Endothelial cell (in vitro differentiated cells): ENCODE data around the gene CD300LF. TPM values are rescaled to one million over a fixed set of nuclear protein-coding genes. Genes with fewer than 3 reads are reported as not detected.

ENCODE experiments used
- DNase-seq: peaks from one replicate; pipeline ENCODE4 v3.0.0; 2021; ENCODE audit warnings: low spot score
- H3K27ac Mint-ChIP-seq: one replicate; pipeline ENCODE4 v1.8.0; 2021; ENCODE audit warnings: mixed read lengths, inconsistent platforms; ENCODE audit not compliant: unreplicated experiment
- H3K27me3 Mint-ChIP-seq: one replicate; pipeline ENCODE4 v1.8.0; 2021; ENCODE audit warnings: mild to moderate bottlenecking, moderate library complexity, mixed read lengths, inconsistent platforms; ENCODE audit not compliant: unreplicated experiment
- H3K36me3 Mint-ChIP-seq: one replicate; pipeline ENCODE4 v1.8.0; 2021; ENCODE audit warnings: mild to moderate bottlenecking, low read depth, mixed read lengths, inconsistent platforms; ENCODE audit not compliant: unreplicated experiment
- H3K4me1 Mint-ChIP-seq: one replicate; pipeline ENCODE4 v1.8.0; 2021; ENCODE audit warnings: mild to moderate bottlenecking, mixed read lengths, inconsistent platforms; ENCODE audit not compliant: unreplicated experiment
- H3K4me3 Mint-ChIP-seq: one replicate; pipeline ENCODE4 v1.8.0; 2021; ENCODE audit warnings: mild to moderate bottlenecking, mixed read lengths, inconsistent platforms; ENCODE audit not compliant: unreplicated experiment
- H3K9me3 Mint-ChIP-seq: one replicate; pipeline ENCODE4 v1.8.0; 2021; ENCODE audit warnings: mixed read lengths, inconsistent platforms; ENCODE audit not compliant: unreplicated experiment
- total RNA-seq: library from RNA; stranded (reverse); fragmentation: NEBNext Ultra II Directional; extraction: Animal tissue kit (Norgen Biotek cat#: 25700); gene quantifications from one replicate; pipeline ENCODE4 v1.2.1, GENCODE V29; 2021; ENCODE audit not compliant: unreplicated experiment
- TF ChIP-seq, protein P1 (sequence below): fragments of 200-600 bp; sonication (generic); IDR thresholded peaks from one replicate; pipeline ENCODE4 v1.5.0; 2021; ENCODE audit warnings: antibody characterized with exemption; ENCODE audit not compliant: unreplicated experiment

The CD300LF gene
- total RNA-seq, 1 donor from 2014 or later, result not detected

GRCh38 chr17:74691151-74691550 is 21.6 kb downstream of the CD300LF start:
- Mint-ChIP-seq H3K36me3 (no peaks in the 10 kb centered on the region), H3K9me3 (no peaks in the 10 kb centered on the region), H3K4me1 (no peaks in the 10 kb centered on the region), H3K27ac (no peak overlapping the region), H3K4me3 (no peak overlapping the region), H3K27me3 (no peaks in the 10 kb centered on the region)
- TF ChIP-seq, protein P1, sequence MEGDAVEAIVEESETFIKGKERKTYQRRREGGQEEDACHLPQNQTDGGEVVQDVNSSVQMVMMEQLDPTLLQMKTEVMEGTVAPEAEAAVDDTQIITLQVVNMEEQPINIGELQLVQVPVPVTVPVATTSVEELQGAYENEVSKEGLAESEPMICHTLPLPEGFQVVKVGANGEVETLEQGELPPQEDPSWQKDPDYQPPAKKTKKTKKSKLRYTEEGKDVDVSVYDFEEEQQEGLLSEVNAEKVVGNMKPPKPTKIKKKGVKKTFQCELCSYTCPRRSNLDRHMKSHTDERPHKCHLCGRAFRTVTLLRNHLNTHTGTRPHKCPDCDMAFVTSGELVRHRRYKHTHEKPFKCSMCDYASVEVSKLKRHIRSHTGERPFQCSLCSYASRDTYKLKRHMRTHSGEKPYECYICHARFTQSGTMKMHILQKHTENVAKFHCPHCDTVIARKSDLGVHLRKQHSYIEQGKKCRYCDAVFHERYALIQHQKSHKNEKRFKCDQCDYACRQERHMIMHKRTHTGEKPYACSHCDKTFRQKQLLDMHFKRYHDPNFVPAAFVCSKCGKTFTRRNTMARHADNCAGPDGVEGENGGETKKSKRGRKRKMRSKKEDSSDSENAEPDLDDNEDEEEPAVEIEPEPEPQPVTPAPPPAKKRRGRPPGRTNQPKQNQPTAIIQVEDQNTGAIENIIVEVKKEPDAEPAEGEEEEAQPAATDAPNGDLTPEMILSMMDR, result no peak
- no peak for DNase-seq

GRCh38 chr17:74690409-74690825 is 22.3 kb downstream of the CD300LF start:
- Mint-ChIP-seq H3K27me3 (no peaks in the 10 kb centered on the region), H3K9me3 (no peaks in the 10 kb centered on the region), H3K36me3 (no peaks in the 10 kb centered on the region), H3K4me3 (no peak overlapping the region), H3K27ac (no peak overlapping the region), H3K4me1 (no peaks in the 10 kb centered on the region)
- TF ChIP-seq, protein P1, result no peak
- DNase-seq, result no peak

GRCh38 chr17:74687886-74688285 is 24.8 kb downstream of the CD300LF start:
- no peaks in the 10 kb centered on the region for H3K4me1 Mint-ChIP-seq
- H3K4me3 Mint-ChIP-seq, result no peak overlapping the region
- no peaks in the 10 kb centered on the region for H3K9me3 Mint-ChIP-seq
- H3K27me3 Mint-ChIP-seq, result peaks cover 2% of the 10 kb centered on the region
- H3K36me3 Mint-ChIP-seq, result no peaks in the 10 kb centered on the region
- TF ChIP-seq, protein P1, result no peak
- no peak for DNase-seq
- no peak overlapping the region for H3K27ac Mint-ChIP-seq

GRCh38 chr17:74686761-74687160 is 26.0 kb downstream of the CD300LF start:
- TF ChIP-seq, protein P1, result no peak
- no peak for DNase-seq
- no peaks in the 10 kb centered on the region for H3K9me3 Mint-ChIP-seq
- peaks cover 6% of the 10 kb centered on the region for H3K27me3 Mint-ChIP-seq
- H3K36me3 Mint-ChIP-seq, result no peaks in the 10 kb centered on the region
- no peaks in the 10 kb centered on the region for H3K4me1 Mint-ChIP-seq
- H3K4me3 Mint-ChIP-seq, result no peak overlapping the region
- H3K27ac Mint-ChIP-seq, result no peak overlapping the region

DNA sequence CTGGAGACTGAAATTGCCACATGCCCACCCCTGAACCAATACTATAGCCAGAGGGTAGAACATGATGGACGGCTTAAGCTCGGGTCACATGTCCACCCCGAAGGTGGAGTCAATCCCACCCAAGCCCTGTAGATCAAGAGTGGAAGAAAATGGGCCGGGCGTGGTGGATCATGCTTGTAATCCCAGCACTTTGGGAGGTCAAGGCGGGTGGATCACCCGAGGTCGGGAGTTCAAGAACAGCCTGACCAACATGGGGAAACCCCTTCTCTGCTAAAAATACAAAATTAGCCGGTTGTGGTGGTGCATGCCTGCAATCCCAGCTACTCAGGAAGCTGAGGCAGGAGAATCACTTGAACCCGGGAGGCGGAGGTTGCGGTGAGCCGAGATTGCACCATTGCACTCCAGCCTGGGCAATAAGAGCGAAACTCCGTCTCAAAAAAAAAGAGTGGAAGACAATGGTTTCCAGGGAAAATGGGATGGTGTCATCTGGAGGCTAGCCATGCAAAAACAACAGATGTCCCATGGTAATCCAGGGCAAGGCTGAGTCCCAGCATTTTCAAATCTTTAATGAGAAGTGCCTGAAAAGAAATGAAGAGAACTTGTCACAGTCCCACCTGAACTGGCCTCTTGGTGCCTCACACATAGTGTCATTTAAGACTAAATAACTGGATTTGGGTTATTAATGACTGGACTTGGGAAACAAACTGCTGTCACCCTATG is 30.1 kb downstream of the CD300LF start:
- H3K4me1 Mint-ChIP-seq, result peaks cover 9% of the 10 kb centered on the region
- no peak overlapping the region for H3K4me3 Mint-ChIP-seq
- no peak overlapping the region for H3K27ac Mint-ChIP-seq
- no peak for DNase-seq
- no peaks in the 10 kb centered on the region for H3K9me3 Mint-ChIP-seq
- no peaks in the 10 kb centered on the region for H3K36me3 Mint-ChIP-seq
- H3K27me3 Mint-ChIP-seq, result peaks cover 8% of the 10 kb centered on the region
- TF ChIP-seq, protein P1, result no peak
